K562 (cell line): ENCODE measurements around the gene DGKE. TPM values are rescaled to one million over a fixed set of nuclear protein-coding genes. Genes with fewer than 3 reads are reported as not detected.

Experiments
- ATAC-seq: fragments of 200-7000 bp; cut with Tn5 transposase; 3 replicates; pipeline ENCODE4 v1.9.1; 2020; ENCODE audit warnings: moderate library complexity
- BruUV-seq: library from RNA; stranded (reverse); fragments of 400-500 nt; replicated peaks from 2 replicates; lab custom pipeline; 2021; lab: Mats Ljungman, UMichigan
- CTCF ChIA-PET: fragments of 300-600 bp; formaldehyde crosslinking; extraction: SDS; loops from one replicate; lab custom pipeline; 2021; ENCODE audit warnings: low intra/inter-chr PET ratio; lab: Yijun Ruan, JAX
- POLR2A ChIA-PET: fragments of 300-600, 350-650 bp; sonication (Branson Sonifier 250); formaldehyde crosslinking; extraction: SDS; loops from one replicate; lab custom pipeline; 2021; ENCODE audit warnings: antibody characterized with exemption, inconsistent platforms; lab: Yijun Ruan, JAX
- DNase-seq, 4 experiments: peaks; one replicate each; pipeline versions ENCODE4 v3.0.0 to v3.0.0-alpha.2; 2011 to 2018; ENCODE audit warnings: low spot score in 3 of 4, mixed read lengths in 3 of 4; ENCODE audit errors: extremely low read depth in 1 of 4
- FAIRE-seq: peaks from 2 replicates; lab custom pipeline; 2011; peaks lifted over from hg19 to GRCh38; lab: Jason Lieb, UNC
- H2AFZ ChIP-seq: 2 replicates; pipeline ENCODE4 v1.6.0; 2011; ENCODE audit warnings: low read depth, low read length, control low read depth, inconsistent platforms
- H3K27ac ChIP-seq: fragments of 200-600 bp; 3 replicates; pipeline ENCODE4 v1.8.0; 2011; ENCODE audit warnings: low read depth, mild to moderate bottlenecking, control low read depth, inconsistent platforms, low read length, moderate library complexity, mixed read lengths; ENCODE audit errors: extremely low read depth
- H3K27me3 ChIP-seq, 2 experiments: fragments of 300-600 bp in 1 of 2; 2 replicates in 1 of 2; 3 replicates in 1 of 2; pipeline versions ENCODE4 v1.6.0 to v1.8.0; 2011; ENCODE audit warnings: inconsistent platforms in 2 of 2, low read length in 2 of 2, mild to moderate bottlenecking in 1 of 2, mixed read lengths in 1 of 2, moderate library complexity in 1 of 2; ENCODE audit not compliant: control insufficient read depth in 2 of 2, insufficient read depth in 2 of 2
- H3K36me3 ChIP-seq: fragments of 300-600 bp; 3 replicates; pipeline ENCODE4 v1.8.0; 2011; ENCODE audit warnings: mild to moderate bottlenecking, low read length, inconsistent platforms; ENCODE audit not compliant: control insufficient read depth, insufficient read depth
- H3K4me1 ChIP-seq, 2 experiments: fragments of 200-600 bp in 1 of 2; replicated peaks in 1 of 2; 2 replicates in 1 of 2; 3 replicates in 1 of 2; pipeline versions ENCODE4 v1.5.1 to v1.8.0; 2011; ENCODE audit warnings: inconsistent platforms in 2 of 2, low read length in 2 of 2, mild to moderate bottlenecking in 1 of 2, mixed read lengths in 1 of 2, moderate library complexity in 1 of 2; ENCODE audit not compliant: control insufficient read depth in 2 of 2, insufficient read depth in 2 of 2
- H3K4me2 ChIP-seq: 2 replicates; pipeline ENCODE4 v1.6.1; 2011; ENCODE audit warnings: low read length, control low read depth, inconsistent platforms, mixed read lengths; ENCODE audit not compliant: insufficient read depth
- H3K4me3 ChIP-seq: fragments of 200-600 bp; sonication (generic), shearing (Covaris generic); 2 replicates; pipeline ENCODE4 v1.5.1; 2016; ENCODE audit warnings: control low read depth, inconsistent platforms
- H3K79me2 ChIP-seq: fragments of 200-600 bp; 3 replicates; pipeline ENCODE4 v1.8.0; 2011; ENCODE audit warnings: low read length, inconsistent platforms; ENCODE audit not compliant: control insufficient read depth, insufficient read depth
- H3K9ac ChIP-seq, 2 experiments: 2 replicates each; pipeline versions ENCODE4 v1.6.0 to v1.6.1; 2011; ENCODE audit warnings: low read depth in 2 of 2, low read length in 2 of 2, control low read depth in 1 of 2, inconsistent platforms in 1 of 2, mild to moderate bottlenecking in 1 of 2, mixed read lengths in 1 of 2; ENCODE audit not compliant: insufficient read depth in 1 of 2
- H3K9me1 ChIP-seq: one replicate; pipeline ENCODE4 v1.6.0; 2011; ENCODE audit warnings: inconsistent platforms, mild to moderate bottlenecking, low read length, moderate library complexity; ENCODE audit not compliant: control insufficient read depth, insufficient read depth
- H3K9me3 ChIP-seq: replicated peaks from 2 replicates; pipeline ENCODE4 v1.5.1; 2011; ENCODE audit warnings: low read depth, low read length, inconsistent platforms; ENCODE audit not compliant: control insufficient read depth, insufficient read depth
- H4K20me1 ChIP-seq: replicated peaks from 2 replicates; pipeline ENCODE4 v1.6.1; 2011; ENCODE audit warnings: low read length, inconsistent platforms, mixed read lengths; ENCODE audit not compliant: control insufficient read depth, insufficient read depth
- ATF3 ChIP-seq, 2 experiments: fragments of 450-650 bp in 1 of 2; sonication (generic) in 1 of 2; formaldehyde crosslinking in 1 of 2; IDR thresholded peaks in 1 of 2; conservative IDR thresholded peaks in 1 of 2; 2 replicates each; pipeline versions ENCODE4 v1.6.1 to v1.8.1; 2016 to 2023; ENCODE audit warnings: mild to moderate bottlenecking in 2 of 2, moderate library complexity in 2 of 2, inconsistent platforms in 1 of 2, missing genetic modification reagents in 1 of 2
- CBX5 ChIP-seq: IDR thresholded peaks from 2 replicates; pipeline ENCODE4 v1.6.1; 2014; ENCODE audit warnings: low read depth, borderline replicate concordance
- CHCHD3 ChIP-seq: fragments of 250-450 bp; sonication (Bioruptor Pico); IDR thresholded peaks from 2 replicates; pipeline ENCODE4 v2.1.2; 2022; ENCODE audit warnings: mild to moderate bottlenecking
- MYBL2 ChIP-seq, 2 experiments: fragments of 450-650 bp in 1 of 2; sonication (generic) in 1 of 2; formaldehyde crosslinking in 1 of 2; IDR thresholded peaks; 2 replicates each; pipeline versions ENCODE4 v1.6.1 to v1.8.1; 2017 to 2022; ENCODE audit warnings: borderline replicate concordance in 1 of 2, inconsistent platforms in 1 of 2, low read depth in 1 of 2, mild to moderate bottlenecking in 1 of 2, missing genetic modification reagents in 1 of 2, moderate library complexity in 1 of 2
- NR0B1 ChIP-seq: fragments of 450-650 bp; IDR thresholded peaks from one replicate; pipeline ENCODE4 v1.6.1; 2018; ENCODE audit warnings: mild to moderate bottlenecking, moderate library complexity; ENCODE audit not compliant: partially characterized antibody
- SPI1 ChIP-seq: IDR thresholded peaks from 2 replicates; pipeline ENCODE4 v1.6.1; 2011; ENCODE audit warnings: low read depth, low read length, control low read depth, borderline replicate concordance
- TBP ChIP-seq: optimal IDR thresholded peaks from 2 replicates; pipeline ENCODE3; 2011; ENCODE audit warnings: low read depth, low read length, improper control_type of control experiment
- THRAP3 ChIP-seq: fragments of 450-650 bp; IDR thresholded peaks from 2 replicates; pipeline ENCODE4 v1.6.1; 2016; ENCODE audit warnings: mild to moderate bottlenecking, inconsistent platforms, borderline replicate concordance
- ZNF184 ChIP-seq: sonication (generic); formaldehyde crosslinking; IDR thresholded peaks from 2 replicates; pipeline ENCODE4 v1.5.0; 2020; ENCODE audit warnings: missing genetic modification reagents
- ZNF445 ChIP-seq: fragments of 250-450 bp; sonication (Bioruptor Pico); IDR thresholded peaks from 2 replicates; pipeline ENCODE4 v1.4.0; 2020; ENCODE audit warnings: low read depth, mild to moderate bottlenecking, moderate library complexity
- WGBS: fragments of 100-300 bp; shearing (Covaris generic); methylation state at CpG from one replicate; pipeline ENCODE4 v1.1.6; 2016; ENCODE audit warnings: low coverage, mixed read lengths; ENCODE audit not compliant: insufficient coverage; ENCODE audit errors: missing lambda C conversion rate; 5-methylcytosine and 5-hydroxymethylcytosine counted together
- in situ Hi-C: fragments of 300-500 bp; cut with MboI; formaldehyde crosslinking; loops from 4 replicates; pipeline ENCODE4 v1.15.0; 2018; ENCODE audit warnings: inconsistent platforms, mixed read lengths
- intact Hi-C: fragments of 100-400 bp; cut with micrococcal nuclease; formaldehyde crosslinking; loops from 2 replicates; pipeline ENCODE4 v1.14.2; 2022
- polyA plus RNA-seq, 8 experiments: library from polyadenylated mRNA; depleted of rRNA in 4 of 8; stranded (reverse) in 5 of 8; unstranded in 3 of 8; fragments of >200 nt; fragmentation: Nextera tagmentation in 2 of 8; fragmentation: Illumina TruSeq in 1 of 8; extraction: Ambion mirVana in 2 of 8; extraction: Trizol in 1 of 8; gene quantifications; 2 replicates each; pipeline versions ENCODE4 v1.2.1 to v1.2.3, GENCODE V29; 2011 to 2014; ENCODE audit warnings: inconsistent platforms in 1 of 8, missing spikeins in 1 of 8
- total RNA-seq, 7 experiments: library from RNA; depleted of rRNA in 6 of 7; stranded (reverse); fragments of >200 nt in 6 of 7; fragmentation: Illumina TruSeq in 2 of 7; extraction: Trizol in 2 of 7; gene quantifications; 2 replicates each; pipeline versions ENCODE4 v1.2.1 to v1.2.3, GENCODE V29; 2011 to 2021; ENCODE audit warnings: low replicate concordance in 1 of 7
- TF ChIP-seq, protein P1 (sequence below): sonication (generic); formaldehyde crosslinking; IDR thresholded peaks from 2 replicates; pipeline ENCODE4 v1.8.1; 2023; ENCODE audit warnings: mild to moderate bottlenecking, missing genetic modification reagents, moderate library complexity
- TF ChIP-seq, protein P2 (sequence below): sonication (generic); formaldehyde crosslinking; IDR thresholded peaks from 2 replicates; pipeline ENCODE4 v1.4.0; 2020; ENCODE audit warnings: mild to moderate bottlenecking, missing genetic modification reagents

DGKE gene
- total and polyA plus RNA-seq, 9 of the 15 experiments (the other 6 are each of a cell fraction or from before 2014, with no cell fraction given), result 1.3 to 9.9 (median 5.9) TPM

GRCh38 chr17:56896217-56896967, 62.4 kb downstream of the DGKE start:
- DNase-seq, result no peak
- Histone ChIP-seq H3K9me3 (no peaks in the 10 kb centered on the region), H3K4me1 (peaks cover 0 to 4% of the 10 kb centered on the region in 2 experiments; a peak in 1 of 5 replicates), H2AFZ (no peak overlapping the region), H3K27ac (no peak overlapping the region), H3K4me2 (no peak overlapping the region), H3K27me3 (no peaks in the 10 kb centered on the region)
- intact Hi-C loops, result no loop called here
- TF ChIP-seq TBP (no peak), MYBL2 (IDR thresholded peaks at IDR 0.05; ENCODE audit: low read depth) (no peak), MYBL2 (CRISPR knock-in tag; IDR thresholded peaks at IDR 0.05; ENCODE audit: borderline replicate concordance) (no peak), SPI1 (no peak), ZNF184 (CRISPR knock-in tag) (no peak), CHCHD3 (CRISPR knock-in tag) (no peak), CBX5 (no peak), ZNF445 (no peak), ATF3 (IDR thresholded peaks at IDR 0.05) (no peak), ATF3 (CRISPR knock-in tag; conservative IDR thresholded peaks at IDR 0.05) (no peak), NR0B1 (no peak), THRAP3 (no peak)
- TF ChIP-seq, protein P1, sequence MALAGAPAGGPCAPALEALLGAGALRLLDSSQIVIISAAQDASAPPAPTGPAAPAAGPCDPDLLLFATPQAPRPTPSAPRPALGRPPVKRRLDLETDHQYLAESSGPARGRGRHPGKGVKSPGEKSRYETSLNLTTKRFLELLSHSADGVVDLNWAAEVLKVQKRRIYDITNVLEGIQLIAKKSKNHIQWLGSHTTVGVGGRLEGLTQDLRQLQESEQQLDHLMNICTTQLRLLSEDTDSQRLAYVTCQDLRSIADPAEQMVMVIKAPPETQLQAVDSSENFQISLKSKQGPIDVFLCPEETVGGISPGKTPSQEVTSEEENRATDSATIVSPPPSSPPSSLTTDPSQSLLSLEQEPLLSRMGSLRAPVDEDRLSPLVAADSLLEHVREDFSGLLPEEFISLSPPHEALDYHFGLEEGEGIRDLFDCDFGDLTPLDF, result no peak
- TF ChIP-seq, protein P2, sequence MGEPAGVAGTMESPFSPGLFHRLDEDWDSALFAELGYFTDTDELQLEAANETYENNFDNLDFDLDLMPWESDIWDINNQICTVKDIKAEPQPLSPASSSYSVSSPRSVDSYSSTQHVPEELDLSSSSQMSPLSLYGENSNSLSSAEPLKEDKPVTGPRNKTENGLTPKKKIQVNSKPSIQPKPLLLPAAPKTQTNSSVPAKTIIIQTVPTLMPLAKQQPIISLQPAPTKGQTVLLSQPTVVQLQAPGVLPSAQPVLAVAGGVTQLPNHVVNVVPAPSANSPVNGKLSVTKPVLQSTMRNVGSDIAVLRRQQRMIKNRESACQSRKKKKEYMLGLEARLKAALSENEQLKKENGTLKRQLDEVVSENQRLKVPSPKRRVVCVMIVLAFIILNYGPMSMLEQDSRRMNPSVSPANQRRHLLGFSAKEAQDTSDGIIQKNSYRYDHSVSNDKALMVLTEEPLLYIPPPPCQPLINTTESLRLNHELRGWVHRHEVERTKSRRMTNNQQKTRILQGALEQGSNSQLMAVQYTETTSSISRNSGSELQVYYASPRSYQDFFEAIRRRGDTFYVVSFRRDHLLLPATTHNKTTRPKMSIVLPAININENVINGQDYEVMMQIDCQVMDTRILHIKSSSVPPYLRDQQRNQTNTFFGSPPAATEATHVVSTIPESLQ (CRISPR knock-in tag), result no peak
- TF ChIP-seq, all 486 proteins: peak for 0
- peaks cover 5% of the 10 kb centered on the region for H3K9me1 ChIP-seq
- no peak overlapping the region for H3K9ac ChIP-seq
- no peaks in the 10 kb centered on the region; the same call in none of the 2 replicates for H4K20me1 ChIP-seq
- no peak for FAIRE-seq
- ChIA-PET POLR2A (interaction anchor here (1.6 to 3.4 kb wide), 3 partner anchors 8 to 12 kb away, joined by 4 to 13 read pairs (median 6); no protein-coding TSS in a partner anchor), CTCF (no interaction called here)
- no peak for ATAC-seq
- 70% methylated on average over 3 of the region's 3 CpGs for WGBS
- no peak overlapping the region for H3K4me3 ChIP-seq
- no TSS peak for BruUV-seq
- no peaks in the 10 kb centered on the region for H3K79me2 ChIP-seq
- peaks cover 92% of the 10 kb centered on the region for H3K36me3 ChIP-seq
- in situ Hi-C loops, result no loop called here
